Lower lobe of right lung (tissue), 2 donors: ENCODE results near the gene ZIC2. TPM values are rescaled to one million over a fixed set of nuclear protein-coding genes. Genes with fewer than 3 reads are reported as not detected.
A peak's percentile ranks its signal among the peaks of the same experiment; 100 is the strongest.

Experiments used
- ATAC-seq, 2 donors: fragments of 200-7000 bp; cut with Tn5 transposase; one replicate each; pipeline ENCODE4 v1.9.1; 2020 to 2022; ENCODE audit warnings: mild to moderate bottlenecking in 2 of 2, moderate library complexity in 2 of 2
- DNase-seq: peaks from one replicate; pipeline ENCODE4 v3.0.0-alpha.2; 2020
- H3K27ac ChIP-seq: fragments of 200-600 bp; one replicate; pipeline ENCODE4 v1.8.0; 2022
- H3K27me3 ChIP-seq: fragments of 200-600 bp; one replicate; pipeline ENCODE4 v1.8.0; 2022; ENCODE audit warnings: low read depth
- H3K36me3 ChIP-seq: fragments of 200-600 bp; one replicate; pipeline ENCODE4 v1.8.0; 2022; ENCODE audit warnings: mild to moderate bottlenecking
- H3K4me1 ChIP-seq: fragments of 200-600 bp; one replicate; pipeline ENCODE4 v1.8.0; 2022
- H3K4me3 ChIP-seq: fragments of 200-600 bp; one replicate; pipeline ENCODE4 v1.8.0; 2022; ENCODE audit warnings: mild to moderate bottlenecking
- H3K9me3 ChIP-seq: fragments of 200-600 bp; one replicate; pipeline ENCODE4 v1.8.0; 2022
- intact Hi-C: fragments of 100-400 bp; cut with DNase I; formaldehyde crosslinking; loops from one replicate; pipeline ENCODE4 v1.11.0; 2022
- total RNA-seq: library from RNA; stranded (reverse); fragmentation: NEBNext Ultra II Directional; extraction: Animal tissue kit (Norgen Biotek cat#: 25700); gene quantifications from one replicate; pipeline ENCODE4 v1.2.1, GENCODE V29; 2021
- TF ChIP-seq, protein P1 (sequence below): fragments of 200-600 bp; IDR thresholded peaks from one replicate; pipeline ENCODE4 v1.8.0; 2022; ENCODE audit warnings: antibody characterized with exemption, mild to moderate bottlenecking
- donor health status: DM: no; HTN: yes; CAD: no; lungs with severe emphysema.

Gene ZIC2
- total RNA-seq, 1 donor from 2014 or later: not detected

DNA sequence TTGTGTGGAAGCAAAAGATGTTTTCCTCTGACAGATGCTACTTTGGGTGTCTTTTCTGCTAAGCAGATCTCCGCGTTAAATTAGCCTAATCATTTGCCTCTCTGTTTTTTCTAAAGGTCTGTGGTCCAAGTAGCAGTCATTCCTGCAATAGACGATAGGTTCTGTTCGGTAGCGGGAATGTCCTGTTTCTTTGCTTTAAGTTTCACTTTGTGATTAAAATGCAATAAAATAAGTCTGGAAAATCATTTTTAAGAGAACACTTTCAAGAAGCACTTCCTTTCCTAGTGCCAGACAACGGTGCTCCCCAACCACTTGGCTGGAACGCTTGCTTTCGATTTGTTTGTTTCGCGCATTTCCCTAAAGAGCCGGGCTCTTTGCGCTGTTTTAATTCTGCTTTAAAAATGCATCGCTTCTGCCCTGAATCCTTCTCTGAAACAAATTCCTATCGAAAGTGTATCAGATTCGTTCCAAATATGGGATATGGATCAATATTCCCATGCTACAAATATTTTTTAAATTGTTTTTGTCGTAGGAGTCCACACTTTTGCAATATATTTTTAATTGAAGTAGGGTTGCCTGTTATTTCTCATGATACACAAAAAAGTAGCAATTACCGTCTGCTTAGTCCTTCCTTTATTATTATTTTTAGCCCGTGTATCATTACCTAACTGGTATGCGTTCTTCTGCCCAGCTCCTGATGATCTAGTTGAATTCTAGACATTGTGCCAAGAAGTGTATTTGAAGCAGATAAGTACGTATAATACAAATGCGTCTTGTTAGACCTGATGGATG, 14.2 kb downstream of the ZIC2 start:
- H3K4me1 ChIP-seq: no peaks in the 10 kb centered on the region
- H3K4me3 ChIP-seq: no peak overlapping the region
- no peaks in the 10 kb centered on the region for H3K9me3 ChIP-seq
- intact Hi-C loops: no loop called here
- H3K27ac ChIP-seq: no peak overlapping the region
- TF ChIP-seq, protein P1, sequence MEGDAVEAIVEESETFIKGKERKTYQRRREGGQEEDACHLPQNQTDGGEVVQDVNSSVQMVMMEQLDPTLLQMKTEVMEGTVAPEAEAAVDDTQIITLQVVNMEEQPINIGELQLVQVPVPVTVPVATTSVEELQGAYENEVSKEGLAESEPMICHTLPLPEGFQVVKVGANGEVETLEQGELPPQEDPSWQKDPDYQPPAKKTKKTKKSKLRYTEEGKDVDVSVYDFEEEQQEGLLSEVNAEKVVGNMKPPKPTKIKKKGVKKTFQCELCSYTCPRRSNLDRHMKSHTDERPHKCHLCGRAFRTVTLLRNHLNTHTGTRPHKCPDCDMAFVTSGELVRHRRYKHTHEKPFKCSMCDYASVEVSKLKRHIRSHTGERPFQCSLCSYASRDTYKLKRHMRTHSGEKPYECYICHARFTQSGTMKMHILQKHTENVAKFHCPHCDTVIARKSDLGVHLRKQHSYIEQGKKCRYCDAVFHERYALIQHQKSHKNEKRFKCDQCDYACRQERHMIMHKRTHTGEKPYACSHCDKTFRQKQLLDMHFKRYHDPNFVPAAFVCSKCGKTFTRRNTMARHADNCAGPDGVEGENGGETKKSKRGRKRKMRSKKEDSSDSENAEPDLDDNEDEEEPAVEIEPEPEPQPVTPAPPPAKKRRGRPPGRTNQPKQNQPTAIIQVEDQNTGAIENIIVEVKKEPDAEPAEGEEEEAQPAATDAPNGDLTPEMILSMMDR: no peak
- peaks cover 100% of the 10 kb centered on the region for H3K27me3 ChIP-seq
- no peaks in the 10 kb centered on the region for H3K36me3 ChIP-seq
- no peak for ATAC-seq
- DNase-seq: no peak

DNA sequence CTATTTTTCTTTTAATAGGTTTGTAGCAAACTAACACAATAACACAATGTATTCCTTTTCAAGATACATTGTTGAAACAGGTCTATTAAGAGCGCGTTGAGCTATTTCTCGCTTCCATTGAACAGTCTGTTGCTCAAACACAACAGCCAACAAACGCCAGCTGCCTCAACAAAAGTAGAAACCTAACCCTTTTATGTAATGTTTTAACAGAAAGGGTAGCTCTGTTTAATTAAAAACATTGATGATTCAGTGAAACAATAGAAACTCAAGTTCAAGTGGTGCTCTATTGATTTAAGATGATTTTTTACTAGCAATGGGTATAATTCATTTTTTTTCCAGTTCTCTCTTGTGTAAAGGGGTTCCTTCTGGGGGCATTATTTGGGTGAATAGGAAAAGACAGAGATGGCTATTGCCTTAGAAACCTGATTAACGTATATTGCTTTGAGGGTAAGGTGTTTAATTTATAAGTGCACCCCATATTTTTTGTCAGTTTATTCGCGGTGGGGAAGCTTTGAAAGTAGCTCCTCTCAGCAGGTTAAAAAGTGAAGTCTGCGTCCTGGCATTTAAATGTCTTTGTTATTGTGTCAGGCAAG, 14.9 kb downstream of the ZIC2 start:
- TF ChIP-seq, protein P1: no peak
- Histone ChIP-seq H3K4me1 (no peaks in the 10 kb centered on the region), H3K36me3 (no peaks in the 10 kb centered on the region), H3K27ac (no peak overlapping the region), H3K4me3 (no peak overlapping the region), H3K27me3 (peaks cover 100% of the 10 kb centered on the region), H3K9me3 (no peaks in the 10 kb centered on the region)
- ATAC-seq: no peak
- intact Hi-C loops: no loop called here
- DNase-seq: no peak

DNA sequence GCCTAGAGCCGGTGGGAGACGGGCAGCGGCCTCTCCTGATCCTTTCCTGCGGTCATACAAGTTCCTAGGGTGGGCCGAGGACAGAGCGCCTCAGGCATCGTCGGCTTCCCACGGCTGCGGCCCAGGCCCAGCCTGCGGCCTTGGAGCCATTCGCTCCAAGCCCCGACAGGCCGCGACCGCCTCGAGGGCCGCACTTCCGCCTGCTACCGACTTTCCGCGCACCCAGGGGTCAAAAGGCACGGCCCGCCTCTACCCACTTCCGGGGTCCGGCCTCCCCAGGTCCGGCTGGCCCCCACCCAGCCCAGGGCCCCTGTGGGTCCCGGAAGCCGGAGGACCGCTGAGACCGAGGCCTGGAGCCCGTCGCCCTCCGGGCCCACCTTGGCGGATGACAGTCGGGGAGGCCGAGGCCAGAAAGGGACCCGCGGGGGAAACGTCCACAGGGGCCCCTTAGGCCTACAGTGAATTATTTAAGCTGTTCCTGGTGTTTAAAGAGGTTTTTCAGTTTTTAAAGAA, 16.2 kb downstream of the ZIC2 start:
- H3K36me3 ChIP-seq: no peaks in the 10 kb centered on the region
- TF ChIP-seq, protein P1: no peak
- no peak for DNase-seq
- no peaks in the 10 kb centered on the region for H3K4me1 ChIP-seq
- intact Hi-C loops: no loop called here
- peak; percentile 31 to 34 for ATAC-seq
- H3K9me3 ChIP-seq: no peaks in the 10 kb centered on the region
- no peak overlapping the region for H3K4me3 ChIP-seq
- H3K27me3 ChIP-seq: peaks cover 91% of the 10 kb centered on the region
- no peak overlapping the region for H3K27ac ChIP-seq

DNA sequence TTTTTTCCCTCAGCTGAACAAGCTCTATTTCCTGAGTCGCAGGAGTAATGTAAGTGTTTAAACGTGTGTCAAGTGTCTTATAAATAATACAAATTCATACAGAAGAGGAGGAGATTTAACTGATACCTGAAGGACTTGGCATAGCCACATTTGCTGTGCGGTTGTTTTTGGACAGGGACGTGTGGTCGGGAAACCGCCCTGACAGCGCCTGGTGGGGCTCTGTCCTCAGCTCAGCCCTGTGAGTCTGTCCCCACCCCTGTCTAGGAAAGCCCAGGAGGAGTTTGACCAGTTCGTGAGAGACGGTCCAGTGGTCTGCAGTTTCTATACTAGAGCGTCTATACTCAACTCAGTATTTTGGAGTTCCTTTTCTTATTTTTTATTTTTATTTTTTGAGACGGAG, 16.7 kb downstream of the ZIC2 start:
- DNase-seq (no peak), ATAC-seq (no peak)
- no peaks in the 10 kb centered on the region for H3K9me3 ChIP-seq
- TF ChIP-seq, protein P1: no peak
- H3K27me3 ChIP-seq: peaks cover 91% of the 10 kb centered on the region
- intact Hi-C loops: no loop called here
- no peaks in the 10 kb centered on the region for H3K4me1 ChIP-seq
- no peaks in the 10 kb centered on the region for H3K36me3 ChIP-seq
- H3K4me3 ChIP-seq: no peak overlapping the region
- no peak overlapping the region for H3K27ac ChIP-seq

DNA sequence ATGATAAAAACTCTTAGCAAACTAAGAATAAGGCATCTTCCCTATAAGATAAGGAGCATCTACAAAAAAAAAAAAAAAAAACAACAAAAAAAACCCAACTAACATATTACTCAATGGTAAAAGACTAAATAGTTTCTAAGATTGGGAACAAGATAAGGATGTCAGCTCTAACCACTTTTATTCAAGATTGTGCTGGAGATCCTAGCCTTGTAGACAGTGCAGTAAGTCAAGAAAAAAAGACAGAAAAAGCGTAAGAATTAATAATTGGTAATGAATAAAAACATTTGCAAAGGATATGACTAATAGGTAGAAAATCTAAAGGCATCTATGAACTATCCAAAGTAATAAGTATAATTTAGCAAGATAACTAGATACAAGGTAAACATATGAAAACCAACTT, 33.0 kb downstream of the ZIC2 start:
- no peak for ATAC-seq

More for the DNA sequence above, 33.0 kb downstream of the ZIC2 start:
- no peak overlapping the region for H3K4me3 ChIP-seq
- H3K27me3 ChIP-seq: no peaks in the 10 kb centered on the region
- no peaks in the 10 kb centered on the region for H3K9me3 ChIP-seq
- H3K27ac ChIP-seq: no peak overlapping the region
- DNase-seq: no peak
- no peaks in the 10 kb centered on the region for H3K36me3 ChIP-seq
- TF ChIP-seq, protein P1: no peak
- intact Hi-C loops: no loop called here
- H3K4me1 ChIP-seq: no peaks in the 10 kb centered on the region
